GM21723 (cell line): ENCODE results near the gene LRMDA.

Experiments
- ATAC-seq: cut with Tn5 transposase; IDR thresholded peaks from one replicate; pipeline ENCODE4 v1.9.1; 2021; ENCODE audit warnings: mild to moderate bottlenecking, moderate library complexity; ENCODE audit not compliant: unreplicated experiment

LRMDA gene

GRCh38 chr10:76001461-76001860 lies 570.0 kb downstream of the LRMDA start:
- no peak for ATAC-seq

DNA sequence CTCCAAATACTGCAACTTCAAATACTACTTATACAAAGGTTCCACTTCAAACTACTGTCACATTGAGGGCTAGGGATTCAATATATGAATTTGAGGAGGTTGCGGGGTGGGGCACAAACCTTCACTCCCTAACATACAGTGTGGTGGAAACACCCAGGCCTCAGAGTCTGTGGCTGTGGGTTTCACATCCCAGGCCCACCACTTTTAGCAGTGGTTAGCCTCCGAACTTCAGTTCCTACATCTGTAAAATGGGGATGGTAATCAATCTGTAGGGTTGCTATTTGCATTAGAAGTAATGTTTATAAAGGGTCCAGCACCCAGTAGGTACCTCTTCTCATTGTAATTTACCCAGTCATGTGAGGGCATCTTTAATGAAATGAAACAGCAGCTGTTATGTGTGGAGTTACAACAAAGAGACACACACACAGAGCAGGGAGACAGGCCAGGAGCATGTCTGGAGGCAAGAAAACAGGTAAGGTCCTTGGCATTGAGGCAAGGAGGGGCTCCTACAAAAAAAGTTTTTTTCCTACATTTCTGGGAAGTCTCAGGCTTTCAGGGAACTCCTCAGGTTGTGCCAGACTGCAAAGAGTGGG lies 570.9 kb downstream of the LRMDA start:
- no peak for ATAC-seq

DNA sequence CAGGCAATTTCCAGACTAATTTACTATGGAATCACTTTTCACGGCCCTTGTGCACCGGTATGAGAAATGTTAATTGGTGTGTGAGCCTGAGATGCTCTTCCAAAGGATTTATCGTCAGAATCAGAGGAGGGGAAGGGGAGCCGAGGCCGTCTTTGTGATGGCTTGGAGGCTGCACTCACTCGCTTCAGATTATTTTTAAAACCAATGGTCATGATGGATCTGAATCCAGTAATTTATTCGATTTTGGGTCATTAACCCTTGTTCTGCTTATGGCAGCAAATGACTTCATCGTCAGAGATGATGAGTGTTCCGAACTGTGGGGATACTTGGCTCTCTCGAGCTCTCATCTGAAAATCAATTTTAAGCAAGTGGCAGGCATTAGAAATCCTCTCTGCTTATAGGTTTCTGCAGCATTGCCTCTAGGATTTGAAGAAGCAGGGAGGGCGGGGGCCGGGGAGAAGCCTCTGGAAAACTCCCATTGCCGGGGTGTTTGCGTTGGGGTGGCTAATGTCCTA lies 576.3 kb downstream of the LRMDA start:
- no peak for ATAC-seq

DNA sequence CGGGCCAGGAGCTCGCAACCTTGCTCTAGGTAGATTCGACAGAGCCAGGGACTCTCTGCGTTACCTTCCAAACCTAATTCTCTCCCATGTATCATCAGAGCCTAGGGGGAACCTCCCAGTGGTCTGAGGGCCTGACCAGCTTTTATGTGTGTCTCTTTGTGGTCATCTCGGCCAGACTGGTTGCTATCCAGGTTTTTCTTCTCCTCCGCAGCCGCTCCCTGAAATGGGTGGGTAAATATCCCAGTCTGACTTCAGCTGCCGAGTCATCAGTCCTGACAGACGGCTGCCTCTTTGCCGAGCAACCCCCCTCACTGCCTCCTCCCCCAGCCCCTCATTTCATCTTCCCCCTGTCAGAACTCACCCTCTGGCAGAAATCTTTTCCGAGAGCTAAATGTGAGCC lies 578.1 kb downstream of the LRMDA start:
- ATAC-seq, result no peak

DNA sequence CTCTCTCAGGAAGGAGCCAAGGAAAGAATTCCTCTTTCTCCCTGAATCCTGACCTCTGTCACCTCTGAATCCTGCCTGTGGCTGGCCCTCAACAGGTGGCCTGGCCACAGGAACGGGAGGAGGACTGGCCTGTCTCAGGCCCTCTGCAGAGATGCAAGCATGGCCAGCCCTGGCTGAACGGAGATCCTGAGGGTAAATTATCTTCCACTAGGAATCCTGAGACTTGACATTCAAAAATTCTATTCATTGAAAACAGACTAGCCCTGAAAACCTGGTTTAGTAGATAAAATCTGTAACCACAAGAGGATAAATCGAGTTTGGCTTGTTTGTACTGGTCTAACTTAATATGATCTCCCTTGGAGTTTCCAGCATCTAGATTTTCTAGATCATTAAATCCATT lies 579.3 kb downstream of the LRMDA start:
- no peak for ATAC-seq

DNA sequence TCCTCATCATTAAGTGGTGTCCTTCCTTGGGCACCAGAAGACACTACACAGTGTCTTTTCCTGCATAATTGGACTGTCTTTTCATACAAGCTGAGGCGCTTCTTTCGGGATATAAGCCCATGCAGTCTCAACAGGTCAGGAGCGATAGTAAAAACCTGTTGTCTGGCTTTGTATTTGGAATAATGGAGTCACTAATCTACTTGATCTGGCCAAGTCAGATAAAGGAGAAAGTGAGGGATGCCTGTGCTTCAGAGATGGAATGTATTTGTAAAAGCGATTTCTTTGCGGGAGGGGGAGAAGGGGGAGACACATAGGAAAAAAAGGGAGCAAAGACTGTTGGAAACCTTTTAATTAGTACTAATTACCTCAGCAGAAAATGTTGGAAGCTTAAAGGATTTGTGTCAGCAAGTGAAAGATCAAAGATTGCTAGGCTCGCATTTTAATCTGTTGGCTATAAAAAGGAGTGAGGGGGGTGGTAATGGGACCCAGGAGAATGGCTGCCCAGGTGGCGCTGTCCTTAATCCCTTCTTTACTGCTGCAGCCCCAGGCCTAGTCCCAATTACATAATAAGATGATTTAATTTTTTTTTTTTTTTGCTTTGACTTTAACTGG lies 581.4 kb downstream of the LRMDA start:
- ATAC-seq, result no peak

GRCh38 chr10:76015245-76015644 lies 583.8 kb downstream of the LRMDA start:
- no peak for ATAC-seq

DNA sequence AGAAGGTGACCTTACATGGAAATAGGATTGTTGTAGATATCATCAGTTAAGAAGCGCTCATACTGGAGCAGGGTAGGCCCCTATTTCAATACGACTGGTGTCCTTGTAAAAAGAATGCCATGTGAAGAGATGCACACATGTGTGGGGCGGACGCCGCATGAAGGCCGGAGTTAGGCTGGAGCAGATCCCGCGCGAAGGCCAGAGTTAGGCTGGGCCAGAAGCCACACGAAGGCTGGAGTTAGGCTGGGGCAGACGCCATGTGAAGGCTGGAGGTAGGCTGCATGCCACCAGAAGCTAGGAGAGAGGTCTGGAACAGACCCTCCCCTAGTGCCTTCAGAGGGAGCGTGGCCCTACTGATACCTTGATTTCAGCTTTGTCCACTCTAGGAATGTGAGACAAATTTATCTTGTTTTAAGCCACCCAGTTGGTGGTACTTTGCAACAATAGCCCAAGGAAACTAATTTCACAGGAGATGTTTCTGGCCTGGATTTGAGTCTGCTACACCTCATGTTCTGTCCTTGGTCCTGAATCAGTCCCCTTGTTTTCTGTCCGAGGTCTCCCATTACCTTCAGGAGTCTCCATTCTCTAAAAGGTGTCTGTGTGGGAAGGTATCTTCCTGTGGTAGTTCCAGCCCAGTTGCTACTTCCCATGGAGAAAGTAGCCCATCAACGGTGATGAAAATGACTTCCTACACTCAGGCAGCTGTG lies 585.8 kb downstream of the LRMDA start:
- no peak for ATAC-seq

DNA sequence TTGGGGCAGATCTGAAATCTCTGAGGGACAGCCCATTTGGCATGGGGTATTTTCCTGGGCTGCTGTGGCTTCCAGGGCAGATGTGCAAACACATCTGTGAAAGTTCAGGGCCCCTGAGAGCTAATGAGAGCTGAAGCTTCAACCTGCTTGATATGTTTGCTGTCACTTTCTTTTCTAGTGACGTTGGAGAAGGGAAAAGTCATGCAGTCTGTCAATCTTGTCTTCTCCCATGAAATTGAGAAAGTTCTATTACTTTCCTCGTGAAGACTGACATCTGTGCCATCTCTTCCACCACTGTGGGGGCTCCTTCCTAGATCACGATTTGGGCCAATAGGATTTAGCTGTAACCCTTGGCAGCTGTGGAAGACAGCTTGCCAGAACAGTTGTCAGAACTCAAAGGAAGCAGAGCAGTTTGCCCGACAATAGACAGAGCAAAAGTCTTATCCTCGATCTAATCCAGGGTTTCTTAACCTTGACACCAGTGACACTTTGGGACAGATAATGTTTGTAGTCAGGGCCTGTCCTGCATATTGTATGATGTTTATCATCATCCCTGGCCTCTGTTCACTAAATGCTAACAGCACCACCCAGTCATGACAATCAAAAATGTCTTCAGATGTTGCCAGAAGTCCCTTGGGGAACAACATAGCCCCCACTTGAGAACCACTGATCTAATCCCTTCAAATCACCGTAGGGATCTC lies 586.5 kb downstream of the LRMDA start:
- ATAC-seq, result no peak

DNA sequence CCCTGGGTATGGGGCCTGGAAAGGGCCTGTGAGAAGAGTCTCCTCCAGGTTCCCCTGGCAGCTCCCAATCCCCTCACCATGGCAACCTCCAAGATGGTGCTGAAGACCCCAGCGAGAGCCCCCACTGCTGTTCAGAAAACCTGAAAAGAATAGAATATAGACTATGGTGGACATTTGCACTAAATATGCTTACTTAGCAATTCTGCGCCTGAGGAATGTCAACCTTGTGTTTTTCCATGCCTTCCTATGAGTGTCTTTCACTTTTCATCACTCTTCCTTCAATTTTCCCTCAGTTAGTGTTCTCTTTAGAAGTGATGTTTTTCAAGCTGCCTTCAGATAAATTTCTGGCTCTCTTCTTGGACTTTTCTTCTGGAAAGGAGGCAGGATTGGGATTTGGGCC lies 589.2 kb downstream of the LRMDA start:
- no peak for ATAC-seq

DNA sequence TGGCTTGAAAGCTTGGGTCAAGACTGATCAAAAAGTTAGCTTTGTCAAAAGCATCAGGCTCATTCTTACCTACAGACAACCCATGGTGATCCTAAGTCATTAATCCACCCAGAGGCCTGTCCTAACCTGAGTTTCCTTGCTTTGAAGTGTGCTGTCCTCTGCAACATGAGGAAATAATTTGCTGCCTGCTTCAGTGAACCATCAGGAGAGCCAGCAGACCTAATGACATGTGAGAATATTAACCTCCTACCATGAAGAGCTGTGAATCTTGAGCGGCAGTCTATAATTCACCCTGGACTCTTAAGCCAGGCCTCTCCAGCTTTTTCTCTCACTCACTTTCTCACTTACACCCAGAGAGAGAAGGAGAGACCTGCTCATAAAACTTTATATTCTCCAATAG lies 590.0 kb downstream of the LRMDA start:
- ATAC-seq, result no peak

DNA sequence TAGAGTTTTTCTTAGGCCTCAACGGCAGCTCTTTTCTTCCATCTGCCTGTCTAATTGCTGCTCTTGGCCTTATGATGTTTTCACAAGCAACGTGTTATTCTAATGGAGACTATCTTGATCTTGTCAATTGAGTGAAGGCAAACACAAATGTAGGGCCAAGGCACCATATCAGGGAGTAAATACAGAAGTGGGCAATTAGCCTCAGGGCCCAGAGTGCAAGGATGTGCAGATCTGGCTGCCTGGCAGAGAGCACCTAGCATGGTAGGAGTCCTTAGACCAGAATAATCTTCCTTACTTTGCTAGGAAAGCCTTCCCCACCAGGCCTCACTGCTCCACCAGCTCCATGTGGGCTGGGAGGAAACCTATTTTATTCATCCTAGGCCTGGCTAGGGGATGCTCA lies 590.9 kb downstream of the LRMDA start:
- ATAC-seq, result no peak

DNA sequence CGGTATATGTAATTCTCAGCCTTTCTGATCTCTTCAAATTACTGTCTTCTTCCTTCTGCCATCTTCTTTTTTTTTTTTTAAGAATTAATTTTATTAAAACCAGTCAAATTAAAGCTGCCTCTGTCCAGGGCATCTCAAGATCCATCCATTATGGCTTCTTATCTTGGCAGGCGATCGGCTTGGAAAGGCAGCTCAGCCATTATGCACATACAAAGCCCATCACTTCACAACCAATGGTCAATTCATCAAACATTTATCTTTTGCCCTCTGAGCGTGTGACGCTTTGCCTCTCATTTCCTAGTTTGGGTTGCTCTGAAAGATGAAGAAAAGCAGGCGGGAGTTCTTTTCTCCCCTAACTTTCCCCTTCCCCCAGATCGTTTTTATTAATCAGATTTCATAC lies 591.6 kb downstream of the LRMDA start:
- no peak for ATAC-seq

DNA sequence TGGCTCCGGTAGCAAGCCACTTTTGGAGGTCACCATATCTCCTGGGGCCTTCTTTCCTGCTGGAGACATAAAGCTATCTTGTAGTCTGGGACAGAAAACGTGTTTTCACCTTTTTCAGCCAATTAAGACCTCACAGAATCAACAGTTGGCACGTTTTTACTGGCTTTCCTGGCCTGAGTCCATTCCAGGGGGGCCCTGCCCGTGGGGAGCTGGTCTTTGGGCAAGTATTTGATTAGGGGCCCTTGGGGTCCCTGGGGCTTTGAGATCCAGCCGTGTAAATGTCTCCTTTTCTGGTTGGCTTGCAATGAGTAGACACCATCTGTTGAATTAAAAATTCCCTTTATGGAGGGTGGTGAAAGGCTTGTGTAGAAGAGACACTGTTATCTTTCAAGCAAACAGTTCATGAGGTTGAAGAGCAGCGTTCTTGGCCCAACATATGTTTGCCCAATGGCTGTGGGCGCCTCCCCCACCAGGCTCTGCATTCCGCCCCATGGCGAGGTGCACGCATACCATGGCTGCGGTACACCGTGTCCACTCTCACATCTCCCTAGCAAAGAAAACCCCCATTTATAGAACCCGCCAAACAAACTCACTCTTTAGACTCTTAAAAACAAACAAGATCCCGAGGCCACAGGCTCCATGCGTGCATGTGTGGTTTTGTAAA lies 593.2 kb downstream of the LRMDA start:
- no peak for ATAC-seq

GRCh38 chr10:76025124-76025477 lies 593.7 kb downstream of the LRMDA start:
- ATAC-seq, result no peak

DNA sequence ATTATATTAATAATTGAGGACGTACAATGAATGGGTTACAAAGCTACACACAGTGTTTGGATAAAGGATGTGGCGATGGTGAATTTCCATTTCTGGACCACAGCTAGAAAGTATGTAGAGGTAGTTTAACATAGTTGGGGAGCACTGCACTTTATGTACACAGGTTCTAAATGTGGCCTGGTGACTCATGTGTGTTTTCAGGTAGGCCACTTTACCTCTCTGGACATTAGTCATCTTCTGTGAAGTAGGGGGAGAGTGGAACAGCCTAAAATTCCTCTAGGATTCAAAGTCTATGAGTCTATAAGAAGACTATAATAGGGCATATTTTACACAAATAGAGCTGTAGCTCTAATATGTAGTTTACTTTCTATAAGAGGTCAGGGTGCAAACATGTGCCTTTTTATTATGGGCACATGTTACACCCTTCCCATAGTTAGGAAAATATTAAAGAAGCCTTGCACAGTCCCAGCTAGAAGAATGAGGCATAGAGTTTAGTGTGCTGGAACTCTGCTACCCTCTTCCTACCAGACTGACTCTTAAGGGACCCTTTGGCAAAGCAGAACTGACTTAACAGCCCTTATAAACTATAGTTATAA lies 594.9 kb downstream of the LRMDA start:
- ATAC-seq, result no peak

DNA sequence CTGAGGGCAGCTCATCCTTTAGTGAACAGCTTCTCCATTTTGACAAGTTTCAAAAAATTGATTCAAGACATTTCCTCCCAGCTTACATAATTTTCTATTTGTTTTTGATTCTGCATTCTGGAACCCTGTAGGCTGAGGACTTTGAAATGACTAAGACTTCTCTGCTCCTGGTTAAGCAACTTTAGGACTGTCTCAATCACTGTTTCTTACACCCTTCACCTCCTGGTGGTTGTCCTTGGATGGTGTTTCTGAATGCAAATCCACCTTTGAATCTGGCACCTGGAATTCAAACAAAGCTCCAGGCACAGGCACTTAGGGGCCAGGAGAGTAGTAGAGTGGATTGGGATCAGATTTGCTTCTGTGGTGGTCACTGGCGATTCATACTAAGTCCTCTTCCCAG lies 595.5 kb downstream of the LRMDA start:
- no peak for ATAC-seq

DNA sequence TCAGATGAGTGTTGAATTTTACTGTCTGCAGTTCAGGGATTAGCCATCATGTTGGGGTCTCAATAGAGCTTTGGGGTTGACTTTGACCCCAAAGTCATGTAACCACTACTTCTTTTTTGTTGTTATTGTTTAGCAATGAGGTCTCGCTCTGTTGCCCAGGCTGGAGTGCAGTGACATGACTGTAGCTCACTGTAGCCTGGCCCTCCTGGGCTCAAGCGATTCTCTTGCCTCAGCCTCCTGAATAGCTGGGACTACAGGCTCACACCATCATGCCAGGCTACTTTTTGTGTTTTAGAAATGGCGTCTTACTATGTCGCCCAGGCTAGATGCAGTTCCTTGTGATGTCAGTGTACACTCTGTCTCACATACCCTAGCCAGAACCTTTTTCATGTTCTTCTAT lies 598.4 kb downstream of the LRMDA start:
- no peak for ATAC-seq

DNA sequence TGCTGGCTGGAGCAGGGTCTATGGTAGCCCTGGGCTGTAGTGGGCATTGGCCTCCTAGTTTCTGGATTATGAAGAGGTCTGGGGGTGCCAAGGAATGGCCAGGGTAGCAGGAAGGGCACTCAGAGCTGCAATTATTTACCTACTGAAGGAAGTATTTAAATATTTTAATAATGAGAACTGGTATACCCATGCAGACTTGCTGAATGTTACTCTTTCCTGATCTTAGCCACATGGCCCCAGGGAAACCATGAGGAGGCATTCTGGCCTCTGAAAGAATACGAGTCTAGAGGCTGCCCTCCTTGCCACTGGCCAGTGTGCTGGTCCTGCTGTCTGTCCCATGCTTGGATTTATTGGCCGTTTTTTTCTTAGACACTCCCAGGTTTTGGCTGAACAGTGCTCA lies 599.7 kb downstream of the LRMDA start:
- ATAC-seq, result no peak

DNA sequence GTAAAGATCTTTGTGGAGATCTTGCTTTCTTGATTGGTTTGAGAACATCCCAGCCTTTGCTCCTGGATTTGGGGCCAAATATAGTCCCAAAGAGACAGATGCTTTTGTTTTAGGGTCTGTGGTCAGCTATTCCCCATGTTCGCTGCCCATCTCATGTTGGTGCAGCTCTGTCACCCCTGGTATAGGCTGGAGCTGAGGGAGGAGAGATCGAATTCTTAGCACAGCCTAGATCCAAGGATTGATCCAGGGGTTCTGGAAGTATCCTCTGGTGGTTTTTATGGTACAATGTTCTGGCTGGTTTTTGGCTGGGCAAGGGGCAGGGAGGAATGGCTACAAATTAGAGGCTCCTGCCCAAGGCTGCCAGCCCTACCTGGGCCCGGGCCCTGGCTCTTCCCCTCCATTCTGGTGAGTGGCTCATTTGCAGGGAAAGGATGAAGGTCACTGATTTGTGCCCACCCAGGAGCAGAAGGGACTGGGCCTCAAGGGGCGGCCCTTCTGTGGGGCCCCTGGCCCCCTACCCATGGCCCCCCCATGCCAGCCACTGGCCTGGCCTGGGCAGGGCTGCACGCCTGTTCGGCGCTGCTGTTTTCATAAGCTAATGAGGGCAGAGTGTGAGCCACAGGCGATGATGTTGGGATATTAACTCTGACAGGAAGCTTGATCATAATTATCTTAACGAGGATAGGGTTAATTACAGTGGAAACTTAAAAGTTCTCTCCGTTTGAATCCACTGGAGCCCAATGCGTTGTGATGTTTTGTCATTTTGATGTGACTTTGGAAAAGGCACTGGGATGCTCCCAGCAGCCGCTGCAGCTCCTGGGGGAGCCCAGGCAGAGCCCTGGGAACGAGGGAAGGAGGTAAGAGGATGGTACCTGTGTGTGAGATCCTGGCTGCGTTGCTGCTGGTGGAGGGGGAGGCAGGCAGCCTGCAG lies 600.6 kb downstream of the LRMDA start:
- ATAC-seq, result no peak
